Activated naive CD4-positive, alpha-beta T cell treated with anti-CD3 and anti-CD28 coated beads, Interleukin-2, amount 10 ng/mL, durations not matched to agents 7 days and 5 days (primary cell): Measurements from ENCODE around the gene CPA5.

Experiments used
- CTCF ChIA-PET: fragments of 350-600 bp; sonication (Branson Sonifier 250); formaldehyde crosslinking; loops from one replicate; lab custom pipeline; 2021; ENCODE audit warnings: antibody characterized with exemption; lab: Charles Lee
- DNase-seq: peaks from one replicate; pipeline ENCODE4 v3.0.0-alpha.2; 2020
- H3K27ac Mint-ChIP-seq: one replicate; pipeline ENCODE4 v1.8.0; 2021; ENCODE audit warnings: mild to moderate bottlenecking, moderate library complexity, mixed read lengths
- H3K27me3 Mint-ChIP-seq: one replicate; pipeline ENCODE4 v1.8.0; 2021; ENCODE audit warnings: mild to moderate bottlenecking, mixed read lengths
- H3K36me3 Mint-ChIP-seq: one replicate; pipeline ENCODE4 v1.8.0; 2021; ENCODE audit warnings: mixed read lengths
- H3K4me1 Mint-ChIP-seq: one replicate; pipeline ENCODE4 v1.8.0; 2021; ENCODE audit warnings: mixed read lengths
- H3K4me3 Mint-ChIP-seq: one replicate; pipeline ENCODE4 v1.8.0; 2021; ENCODE audit warnings: mild to moderate bottlenecking, moderate library complexity, mixed read lengths
- H3K9me3 Mint-ChIP-seq: one replicate; pipeline ENCODE4 v1.8.0; 2021; ENCODE audit warnings: mixed read lengths

CPA5 gene, protein sequence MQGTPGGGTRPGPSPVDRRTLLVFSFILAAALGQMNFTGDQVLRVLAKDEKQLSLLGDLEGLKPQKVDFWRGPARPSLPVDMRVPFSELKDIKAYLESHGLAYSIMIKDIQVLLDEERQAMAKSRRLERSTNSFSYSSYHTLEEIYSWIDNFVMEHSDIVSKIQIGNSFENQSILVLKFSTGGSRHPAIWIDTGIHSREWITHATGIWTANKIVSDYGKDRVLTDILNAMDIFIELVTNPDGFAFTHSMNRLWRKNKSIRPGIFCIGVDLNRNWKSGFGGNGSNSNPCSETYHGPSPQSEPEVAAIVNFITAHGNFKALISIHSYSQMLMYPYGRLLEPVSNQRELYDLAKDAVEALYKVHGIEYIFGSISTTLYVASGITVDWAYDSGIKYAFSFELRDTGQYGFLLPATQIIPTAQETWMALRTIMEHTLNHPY

GRCh38 chr7:130344271-130344866 lies at the start of gene CPA5:
Gene CPA5 (plus strand): TSS chr7:130344816. CDS start chr7:130346486, 1,670 bp downstream.
- CTCF ChIA-PET, result no interaction called here
- Mint-ChIP-seq H3K4me3 (no peak within 1 kb of the TSS), H3K4me1 (no peaks in the 10 kb centered on the region), H3K27me3 (peaks cover 7% of the 10 kb centered on the region), H3K27ac (no peak within 1 kb of the TSS), H3K9me3 (no peaks in the 10 kb centered on the region), H3K36me3 (no peaks in the 10 kb centered on the region)
- DNase-seq, result no peak

GRCh38 chr7:130296221-130296951 lies 48.2 kb upstream of the CPA5 start:
- Mint-ChIP-seq H3K4me1 (no peaks in the 10 kb centered on the region), H3K9me3 (peaks cover 7% of the 10 kb centered on the region), H3K36me3 (no peaks in the 10 kb centered on the region), H3K27me3 (no peaks in the 10 kb centered on the region), H3K4me3 (no peak overlapping the region), H3K27ac (no peak overlapping the region)
- CTCF ChIA-PET, result no interaction called here
- DNase-seq, result no peak

GRCh38 chr7:130297628-130298543 lies 46.7 kb upstream of the CPA5 start:
- CTCF ChIA-PET, result no interaction called here
- DNase-seq, result no peak
- no peaks in the 10 kb centered on the region for H3K4me1 Mint-ChIP-seq
- H3K4me3 Mint-ChIP-seq, result no peak overlapping the region
- no peak overlapping the region for H3K27ac Mint-ChIP-seq
- H3K27me3 Mint-ChIP-seq, result peaks cover 3% of the 10 kb centered on the region
- H3K9me3 Mint-ChIP-seq, result peaks cover 7% of the 10 kb centered on the region
- H3K36me3 Mint-ChIP-seq, result no peaks in the 10 kb centered on the region

DNA sequence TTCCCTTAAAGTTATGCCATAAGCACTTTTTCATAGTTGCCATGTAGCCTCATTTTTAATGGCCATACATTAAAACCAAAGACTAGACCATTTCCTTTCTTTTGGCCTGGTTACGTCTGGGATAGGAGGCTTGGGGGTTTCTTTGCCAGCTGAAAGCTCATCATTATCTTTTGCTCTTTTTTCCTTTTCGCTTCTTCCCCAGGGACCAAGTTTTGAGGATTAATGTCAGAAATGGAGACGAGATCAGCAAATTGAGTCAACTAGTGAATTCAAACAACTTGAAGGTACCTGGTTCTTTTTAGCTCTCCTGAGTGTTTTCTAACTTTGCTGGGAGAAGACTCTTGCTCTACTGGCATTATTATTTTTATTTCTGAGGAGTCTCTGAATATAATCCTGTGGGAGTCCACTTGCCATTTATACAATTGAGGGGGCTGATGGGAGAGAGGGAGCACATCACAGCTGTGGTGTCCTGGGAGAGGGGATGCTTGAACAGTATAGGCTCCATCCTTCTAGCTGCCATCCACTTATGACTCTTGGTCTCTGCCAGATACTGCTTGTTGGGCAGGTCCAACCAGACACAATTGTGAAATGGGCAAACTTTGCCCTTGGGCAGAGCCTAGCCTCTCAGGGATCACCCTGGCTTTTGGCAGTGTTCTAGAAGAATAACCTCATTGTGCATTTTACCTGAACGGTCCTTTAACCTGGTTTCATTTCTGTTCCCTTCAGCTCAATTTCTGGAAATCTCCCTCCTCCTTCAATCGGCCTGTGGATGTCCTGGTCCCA lies 45.9 kb upstream of the CPA5 start:
- CTCF ChIA-PET, result no interaction called here
- peaks cover 5% of the 10 kb centered on the region for H3K9me3 Mint-ChIP-seq
- H3K4me1 Mint-ChIP-seq, result no peaks in the 10 kb centered on the region
- no peak overlapping the region for H3K27ac Mint-ChIP-seq
- peaks cover 3% of the 10 kb centered on the region for H3K27me3 Mint-ChIP-seq
- no peak overlapping the region for H3K4me3 Mint-ChIP-seq
- H3K36me3 Mint-ChIP-seq, result no peaks in the 10 kb centered on the region
- no peak for DNase-seq

- CTCF ChIA-PET, result no interaction called here
- Mint-ChIP-seq H3K4me1 (no peaks in the 10 kb centered on the region), H3K27ac (no peak overlapping the region), H3K36me3 (no peaks in the 10 kb centered on the region), H3K4me3 (no peak overlapping the region), H3K27me3 (peaks cover 3% of the 10 kb centered on the region), H3K9me3 (peaks cover 2% of the 10 kb centered on the region)
- DNase-seq, result no peak
Observed at GRCh38 chr7:130299866-130300265, 44.8 kb upstream of the CPA5 start.

DNA sequence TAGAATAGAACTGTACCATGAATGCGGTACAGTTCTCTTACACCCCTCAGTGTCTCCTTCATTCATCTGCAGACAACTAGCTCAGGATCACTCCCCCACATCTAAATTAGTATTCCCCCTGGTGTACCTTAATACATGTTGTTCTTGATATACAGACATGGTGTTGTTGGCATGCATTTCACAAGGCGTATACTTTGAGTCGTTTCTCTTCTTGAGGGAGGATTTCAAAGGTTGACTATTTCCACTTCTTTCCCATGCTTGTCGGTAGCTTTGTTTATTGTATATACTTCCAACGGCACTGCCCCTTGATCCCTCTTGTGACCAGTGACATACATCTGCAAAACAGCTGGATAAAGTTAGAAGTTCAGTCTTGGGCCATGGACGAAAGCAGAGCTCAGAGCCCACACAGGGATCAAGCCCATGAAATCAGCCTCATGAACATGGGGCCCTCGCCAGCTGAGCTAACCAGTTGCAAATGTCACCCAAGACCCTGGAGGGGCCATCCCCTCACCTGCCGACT lies 43.1 kb upstream of the CPA5 start:
- no peak for DNase-seq
- no peaks in the 10 kb centered on the region for H3K36me3 Mint-ChIP-seq
- peaks cover 3% of the 10 kb centered on the region for H3K27me3 Mint-ChIP-seq
- no peaks in the 10 kb centered on the region for H3K4me1 Mint-ChIP-seq
- no peak overlapping the region for H3K27ac Mint-ChIP-seq
- H3K4me3 Mint-ChIP-seq, result no peak overlapping the region
- H3K9me3 Mint-ChIP-seq, result no peaks in the 10 kb centered on the region
- CTCF ChIA-PET, result no interaction called here

DNA sequence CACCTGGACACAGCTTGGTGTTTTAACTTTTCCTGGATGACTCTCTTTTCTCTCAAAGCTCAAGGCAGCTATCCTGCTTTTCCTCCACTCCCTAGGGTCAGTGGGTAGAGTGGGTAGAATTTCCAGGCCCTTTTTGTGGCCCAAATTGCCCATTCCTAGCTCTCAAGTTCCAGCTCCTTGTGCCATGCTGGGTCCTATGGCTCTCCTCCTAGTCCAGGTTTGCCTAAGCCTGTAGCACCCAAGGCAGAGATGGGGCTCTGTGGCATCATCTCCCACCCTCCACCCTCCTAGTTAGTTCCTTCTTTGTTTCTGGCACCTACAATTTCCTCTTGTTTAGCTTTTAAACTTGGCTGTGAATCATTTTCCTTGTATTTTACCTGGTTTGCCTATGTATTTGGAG lies 42.0 kb upstream of the CPA5 start:
- Mint-ChIP-seq H3K4me1 (no peaks in the 10 kb centered on the region), H3K36me3 (no peaks in the 10 kb centered on the region), H3K27me3 (peaks cover 3% of the 10 kb centered on the region), H3K4me3 (no peak overlapping the region), H3K27ac (no peak overlapping the region), H3K9me3 (no peaks in the 10 kb centered on the region)
- CTCF ChIA-PET, result no interaction called here
- DNase-seq, result no peak

DNA sequence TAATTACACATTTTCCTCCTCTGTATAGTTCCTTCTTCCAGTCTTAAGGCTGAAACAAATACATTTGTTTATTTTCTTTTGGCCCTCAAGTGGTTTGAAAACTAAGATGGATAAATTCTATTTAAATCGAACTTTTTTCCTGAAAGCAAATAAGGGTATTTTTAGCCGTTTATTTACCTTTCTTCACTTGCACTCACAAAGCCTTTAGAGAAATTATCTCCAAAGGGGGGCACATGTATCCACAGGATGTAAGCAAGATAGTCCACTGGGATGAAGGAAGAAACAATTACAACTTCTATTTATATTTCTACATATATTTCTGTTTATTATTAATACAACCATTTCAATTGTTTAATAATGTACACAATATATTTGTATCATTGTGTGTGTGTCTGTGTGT lies 41.5 kb upstream of the CPA5 start:
- Mint-ChIP-seq H3K4me1 (no peaks in the 10 kb centered on the region), H3K27ac (no peak overlapping the region), H3K36me3 (no peaks in the 10 kb centered on the region), H3K27me3 (peaks cover 3% of the 10 kb centered on the region), H3K9me3 (no peaks in the 10 kb centered on the region), H3K4me3 (no peak overlapping the region)
- DNase-seq, result no peak
- CTCF ChIA-PET, result no interaction called here

DNA sequence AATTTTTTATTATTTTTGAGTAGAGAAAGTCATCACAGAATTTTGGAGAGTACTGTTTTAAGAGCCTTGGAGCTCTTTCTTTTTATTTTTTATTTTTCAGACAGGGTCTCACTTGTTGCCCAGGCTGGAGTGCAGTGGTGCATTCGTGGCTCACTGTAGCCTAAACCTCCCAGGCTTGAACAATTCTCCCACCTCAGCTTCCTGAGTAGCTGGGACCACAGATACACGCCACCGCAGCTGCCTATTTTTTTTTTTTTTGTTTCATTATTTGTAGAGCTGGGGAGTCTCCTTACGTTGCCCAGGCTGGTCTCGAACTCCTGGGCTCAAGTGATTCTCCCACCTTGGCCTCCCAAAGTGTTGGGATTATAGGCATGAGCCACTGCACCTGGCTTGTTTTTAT lies 41.1 kb upstream of the CPA5 start:
- peaks cover 3% of the 10 kb centered on the region for H3K27me3 Mint-ChIP-seq
- no peaks in the 10 kb centered on the region for H3K36me3 Mint-ChIP-seq
- CTCF ChIA-PET, result no interaction called here

GRCh38 chr7:130303982-130304381 lies 40.6 kb upstream of the CPA5 start:
- Mint-ChIP-seq H3K4me3 (no peak overlapping the region), H3K4me1 (no peaks in the 10 kb centered on the region), H3K9me3 (no peaks in the 10 kb centered on the region), H3K36me3 (no peaks in the 10 kb centered on the region), H3K27ac (no peak overlapping the region), H3K27me3 (peaks cover 5% of the 10 kb centered on the region)
- no peak for DNase-seq
- CTCF ChIA-PET, result no interaction called here

More for the DNA sequence above, 41.1 kb upstream of the CPA5 start:
- no peak for DNase-seq
- H3K4me3 Mint-ChIP-seq, result no peak overlapping the region
- H3K4me1 Mint-ChIP-seq, result no peaks in the 10 kb centered on the region
- H3K9me3 Mint-ChIP-seq, result no peaks in the 10 kb centered on the region
- H3K27ac Mint-ChIP-seq, result no peak overlapping the region

DNA sequence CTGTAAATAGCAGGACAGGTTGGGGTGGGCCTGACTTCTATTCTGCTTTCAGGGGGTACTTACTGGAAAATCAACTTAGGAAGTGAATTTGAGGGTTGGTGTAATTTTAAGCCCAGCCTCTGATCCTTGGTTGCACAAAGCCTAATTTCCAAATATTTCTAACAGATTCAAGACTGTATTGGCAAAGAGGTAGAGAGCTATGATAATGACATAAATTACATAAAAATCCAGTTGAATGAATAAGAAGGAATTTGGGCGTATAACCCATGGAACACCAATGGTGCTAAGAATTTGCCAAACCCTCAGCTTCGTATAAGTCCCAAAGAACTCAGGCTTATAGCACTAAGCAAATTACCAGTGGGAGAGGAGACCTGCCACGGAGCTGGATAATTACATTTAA lies 39.7 kb upstream of the CPA5 start:
- Mint-ChIP-seq H3K27me3 (peaks cover 9% of the 10 kb centered on the region), H3K4me3 (no peak overlapping the region), H3K36me3 (no peaks in the 10 kb centered on the region), H3K4me1 (no peaks in the 10 kb centered on the region), H3K9me3 (no peaks in the 10 kb centered on the region), H3K27ac (no peak overlapping the region)
- CTCF ChIA-PET, result no interaction called here
- DNase-seq, result no peak

GRCh38 chr7:130305433-130306042 lies 39.1 kb upstream of the CPA5 start:
- Mint-ChIP-seq H3K36me3 (no peaks in the 10 kb centered on the region), H3K4me3 (no peak overlapping the region), H3K27ac (no peak overlapping the region), H3K9me3 (no peaks in the 10 kb centered on the region), H3K4me1 (no peaks in the 10 kb centered on the region), H3K27me3 (peaks cover 9% of the 10 kb centered on the region)
- CTCF ChIA-PET, result no interaction called here
- no peak for DNase-seq

DNA sequence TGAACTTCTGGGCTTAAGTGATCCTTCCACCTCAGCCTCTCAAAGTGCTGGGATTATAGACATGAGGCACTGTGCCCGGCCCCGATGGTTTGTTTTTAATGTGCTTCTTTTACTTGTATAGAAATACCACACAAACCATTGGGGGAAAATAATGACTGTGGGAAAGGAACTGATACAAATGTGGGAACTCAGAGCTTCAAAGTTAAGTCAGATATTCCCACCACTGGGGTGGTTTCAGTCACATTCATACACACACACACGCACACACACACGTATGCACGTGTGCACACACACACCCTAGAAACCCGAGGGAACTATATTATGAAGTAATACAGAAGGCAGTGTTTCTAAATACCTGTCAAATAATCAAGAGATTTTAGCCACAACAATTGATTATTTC lies 34.6 kb upstream of the CPA5 start:
- Mint-ChIP-seq H3K4me1 (no peaks in the 10 kb centered on the region), H3K9me3 (no peaks in the 10 kb centered on the region), H3K27ac (no peak overlapping the region), H3K27me3 (peaks cover 6% of the 10 kb centered on the region), H3K4me3 (no peak overlapping the region), H3K36me3 (no peaks in the 10 kb centered on the region)
- DNase-seq, result no peak
- CTCF ChIA-PET, result no interaction called here
